Transverse colon (tissue), 4 donors: Measurements from ENCODE around the gene SLC4A4. TPM values are rescaled to one million over a fixed set of nuclear protein-coding genes. Genes with fewer than 3 reads are reported as not detected.

Experiments
- DNase-seq: peaks from one replicate; pipeline ENCODE4 v3.0.0-alpha.2; 2019
- H3K27ac ChIP-seq, 4 donors: fragments of 200-600 bp; sonication (generic); 2 replicates each; pipeline ENCODE4 v1.5.1; 2016 to 2018; ENCODE audit warnings: inconsistent platforms in 4 of 4
- H3K27me3 ChIP-seq: fragments of 200-600 bp; sonication (generic); 2 replicates; pipeline ENCODE4 v1.5.1; 2017; ENCODE audit warnings: inconsistent platforms
- H3K36me3 ChIP-seq, 4 donors: fragments of 200-600 bp; sonication (generic); 2 replicates each; pipeline ENCODE4 v1.5.1; 2017 to 2019; ENCODE audit warnings: inconsistent platforms in 4 of 4
- H3K4me1 ChIP-seq, 4 donors: fragments of 200-600 bp; sonication (generic); 2 replicates each; pipeline ENCODE4 v1.5.1; 2017 to 2020; ENCODE audit warnings: inconsistent platforms in 4 of 4
- H3K4me3 ChIP-seq, 4 donors: fragments of 200-600 bp; sonication (generic); 1 replicate in 1 of 4; 2 replicates in 3 of 4; pipeline versions ENCODE4 v1.5.1 to v1.6.1; 2017 to 2019; ENCODE audit warnings: inconsistent platforms in 4 of 4
- H3K9me3 ChIP-seq, 2 donors: fragments of 200-600 bp; sonication (generic); 2 replicates each; pipeline ENCODE4 v1.5.1; 2017 to 2019; ENCODE audit warnings: inconsistent platforms in 2 of 2
- EP300 ChIP-seq: sonication (generic); formaldehyde crosslinking; IDR thresholded peaks from one replicate; pipeline ENCODE4 v1.6.1; 2017; ENCODE audit warnings: antibody characterized with exemption, low read depth
- POLR2A ChIP-seq: fragments of 450-650 bp; IDR thresholded peaks from one replicate; pipeline ENCODE4 v1.6.1; 2016; ENCODE audit warnings: antibody characterized with exemption, mild to moderate bottlenecking, moderate library complexity
- POLR2AphosphoS5 ChIP-seq, 3 donors: sonication (generic); formaldehyde crosslinking; IDR thresholded peaks; one replicate each; pipeline ENCODE4 v1.6.1; 2016; ENCODE audit warnings: antibody characterized with exemption in 3 of 3
- WGBS, 2 donors: methylation state at CpG; one replicate each; pipeline ENCODE4 v1.1.5; 2018; ENCODE audit warnings: low coverage in 1 of 2; 5-methylcytosine and 5-hydroxymethylcytosine counted together
- in situ Hi-C, 4 donors: fragments of 200-750 bp; cut with MboI; loops; one replicate each; pipeline versions ENCODE4 v1.15.0 to v1.15.1; 2017; ENCODE audit warnings: low sequenced_read_pairs in 3 of 4, low pct_ligation_motif_present in 1 of 4, low pct_unique_long_range_greater_than_20kb in 1 of 4
- intact Hi-C: fragments of 100-400 bp; cut with DNase I; formaldehyde crosslinking; loops from one replicate; pipeline ENCODE4 v1.15.1; 2023; ENCODE audit warnings: low total_unique reads
- total RNA-seq, 4 donors: library from RNA; depleted of rRNA; stranded (reverse); fragments of >200 nt; gene quantifications; one replicate each; pipeline ENCODE4 v1.1.0, GENCODE V29; 2016
- TF ChIP-seq, protein P1 (sequence below), 5 experiments: fragments of 200-600 bp in 3 of 5; fragments of 450-650 bp in 2 of 5; sonication (generic) in 3 of 5; IDR thresholded peaks; 1 replicate in 2 of 5; 2 replicates in 3 of 5; pipeline ENCODE4 v1.5.1; 2016 to 2017; ENCODE audit warnings: antibody characterized with exemption in 5 of 5, inconsistent platforms in 3 of 5, mild to moderate bottlenecking in 2 of 5, moderate library complexity in 1 of 5

SLC4A4 gene
- total RNA-seq, 4 donors from 2014 or later, result 91.7 to 182 (median 134) TPM

GRCh38 chr4:71466775-71467174 lies 128.0 kb downstream of the SLC4A4 start:
- H3K27me3 ChIP-seq, result no peaks in the 10 kb centered on the region
- no peak for DNase-seq
- TF ChIP-seq, protein P1, sequence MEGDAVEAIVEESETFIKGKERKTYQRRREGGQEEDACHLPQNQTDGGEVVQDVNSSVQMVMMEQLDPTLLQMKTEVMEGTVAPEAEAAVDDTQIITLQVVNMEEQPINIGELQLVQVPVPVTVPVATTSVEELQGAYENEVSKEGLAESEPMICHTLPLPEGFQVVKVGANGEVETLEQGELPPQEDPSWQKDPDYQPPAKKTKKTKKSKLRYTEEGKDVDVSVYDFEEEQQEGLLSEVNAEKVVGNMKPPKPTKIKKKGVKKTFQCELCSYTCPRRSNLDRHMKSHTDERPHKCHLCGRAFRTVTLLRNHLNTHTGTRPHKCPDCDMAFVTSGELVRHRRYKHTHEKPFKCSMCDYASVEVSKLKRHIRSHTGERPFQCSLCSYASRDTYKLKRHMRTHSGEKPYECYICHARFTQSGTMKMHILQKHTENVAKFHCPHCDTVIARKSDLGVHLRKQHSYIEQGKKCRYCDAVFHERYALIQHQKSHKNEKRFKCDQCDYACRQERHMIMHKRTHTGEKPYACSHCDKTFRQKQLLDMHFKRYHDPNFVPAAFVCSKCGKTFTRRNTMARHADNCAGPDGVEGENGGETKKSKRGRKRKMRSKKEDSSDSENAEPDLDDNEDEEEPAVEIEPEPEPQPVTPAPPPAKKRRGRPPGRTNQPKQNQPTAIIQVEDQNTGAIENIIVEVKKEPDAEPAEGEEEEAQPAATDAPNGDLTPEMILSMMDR (IDR thresholded peaks at IDR 0.05), result no peak
- TF ChIP-seq EP300 (no peak), POLR2A (no peak), POLR2AphosphoS5 (IDR thresholded peaks at IDR 0.05) (no peak)
- no peaks in the 10 kb centered on the region for H3K4me1 ChIP-seq
- H3K4me3 ChIP-seq, result no peak overlapping the region
- intact Hi-C loops (no loop called here), in situ Hi-C loops (no loop called here)
- H3K27ac ChIP-seq, result no peak overlapping the region
- 80% methylated on average over 3 of the region's 3 CpGs; no CpG with 5 or more reads in 1 of the 2 donors for WGBS, 2 donors
- H3K9me3 ChIP-seq, result no peaks in the 10 kb centered on the region
- no peaks in the 10 kb centered on the region for H3K36me3 ChIP-seq

GRCh38 chr4:71468116-71468710 lies 129.4 kb downstream of the SLC4A4 start:
- Histone ChIP-seq H3K27ac (no peak overlapping the region), H3K4me1 (no peaks in the 10 kb centered on the region), H3K27me3 (no peaks in the 10 kb centered on the region), H3K4me3 (no peak overlapping the region), H3K36me3 (no peaks in the 10 kb centered on the region), H3K9me3 (no peaks in the 10 kb centered on the region)
- TF ChIP-seq POLR2AphosphoS5 (IDR thresholded peaks at IDR 0.05), result no peak
- no peak for TF ChIP-seq POLR2A
- no peak for TF ChIP-seq EP300
- TF ChIP-seq, protein P1 (IDR thresholded peaks at IDR 0.05), result no peak
- no peak for DNase-seq
- 25 to 51% methylated on average over 2 of the region's 2 CpGs for WGBS, 2 donors
- intact Hi-C loops (no loop called here), in situ Hi-C loops (no loop called here)

DNA sequence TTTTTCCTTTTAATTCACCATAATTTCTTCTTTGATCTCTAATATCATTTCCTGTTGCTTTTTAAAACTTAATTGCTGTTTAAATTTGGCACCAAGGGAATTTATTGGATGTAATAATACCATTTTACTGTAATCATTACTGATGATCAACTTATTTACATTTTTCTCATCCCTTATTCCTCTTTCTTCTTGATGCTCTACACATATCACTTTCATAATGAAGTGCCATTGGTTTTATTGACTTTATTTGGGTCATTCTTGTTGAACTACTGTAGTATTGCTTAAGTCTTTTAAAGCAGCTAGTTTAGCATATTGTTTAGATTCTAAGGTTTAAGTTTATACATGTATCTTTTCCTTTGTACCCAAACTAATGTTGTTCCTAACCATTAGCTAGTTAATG lies 130.7 kb downstream of the SLC4A4 start:
- no peaks in the 10 kb centered on the region for H3K9me3 ChIP-seq
- no peak overlapping the region for H3K27ac ChIP-seq
- H3K4me1 ChIP-seq, result no peaks in the 10 kb centered on the region
- in situ Hi-C loops, result no loop called here
- H3K27me3 ChIP-seq, result no peaks in the 10 kb centered on the region
- DNase-seq, result no peak
- TF ChIP-seq, protein P1 (IDR thresholded peaks at IDR 0.05), result no peak
- TF ChIP-seq EP300 (no peak), POLR2A (no peak), POLR2AphosphoS5 (IDR thresholded peaks at IDR 0.05) (no peak)
- intact Hi-C loops, result no loop called here
- no peaks in the 10 kb centered on the region for H3K36me3 ChIP-seq
- H3K4me3 ChIP-seq, result no peak overlapping the region

DNA sequence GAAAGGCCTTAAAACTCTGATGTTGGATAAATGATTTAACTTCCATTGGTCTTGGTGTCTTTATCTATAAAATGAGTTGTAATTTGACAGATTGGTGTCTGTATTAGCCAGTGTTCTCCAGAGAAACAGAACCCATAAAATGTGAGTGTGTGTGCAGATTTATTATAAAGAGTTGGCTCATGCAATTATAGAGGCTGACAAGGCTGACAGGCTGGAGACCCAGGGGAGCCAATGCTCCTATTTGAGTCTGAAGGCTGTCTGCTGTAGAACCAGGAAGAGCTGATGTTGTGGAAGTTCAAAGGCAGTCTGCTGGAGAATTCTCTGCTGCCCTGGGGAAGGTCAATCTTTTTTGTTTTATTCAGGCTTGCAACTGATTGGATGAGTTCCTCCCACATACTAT lies 131.7 kb downstream of the SLC4A4 start:
- in situ Hi-C loops (no loop called here), intact Hi-C loops (no loop called here)
- H3K27ac ChIP-seq, result no peak overlapping the region
- no peaks in the 10 kb centered on the region for H3K4me1 ChIP-seq
- H3K9me3 ChIP-seq, result no peaks in the 10 kb centered on the region
- no peaks in the 10 kb centered on the region for H3K27me3 ChIP-seq
- no peaks in the 10 kb centered on the region for H3K36me3 ChIP-seq
- TF ChIP-seq EP300 (no peak), POLR2AphosphoS5 (IDR thresholded peaks at IDR 0.05) (no peak), POLR2A (no peak)
- TF ChIP-seq, protein P1 (IDR thresholded peaks at IDR 0.05), result no peak
- no peak overlapping the region for H3K4me3 ChIP-seq
- no peak for DNase-seq
